Erythroblast (primary cell): Measurements from ENCODE around the gene SPEM1.

Experiments used
- GATA1 ChIP-seq: IDR thresholded peaks from 2 replicates; pipeline ENCODE4 v1.6.1; 2011; ENCODE audit warnings: low read depth, mild to moderate bottlenecking, control low read depth, low read length, moderate library complexity
- POLR2A ChIP-seq: IDR thresholded peaks from 2 replicates; pipeline ENCODE4 v1.6.1; 2011; ENCODE audit warnings: mild to moderate bottlenecking, low read length

GRCh38 chr17:7437950-7438614, 18.0 kb downstream of the SPEM1 start:
- TF ChIP-seq POLR2A (no peak), GATA1 (no peak)
